Measurements from ENCODE around the gene SNCB.

SNCB gene

DNA sequence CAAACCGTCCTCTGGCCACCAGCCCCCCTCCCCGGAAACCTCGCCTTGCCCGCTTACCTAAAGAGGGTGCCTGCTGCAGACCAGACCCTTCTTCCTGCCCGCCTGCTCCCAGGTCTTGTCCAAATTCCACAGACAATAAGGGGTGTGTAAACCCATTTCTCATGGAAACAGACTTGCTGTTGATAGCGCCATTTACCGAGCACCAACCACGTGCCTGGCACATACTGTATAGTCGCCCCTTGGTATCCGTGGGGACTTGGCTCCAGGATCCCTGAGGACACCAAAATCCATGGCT lies 56.1 kb downstream of the SNCB start:
- DNase-seq (ENCODE audit: low read depth), result no peak

DNA sequence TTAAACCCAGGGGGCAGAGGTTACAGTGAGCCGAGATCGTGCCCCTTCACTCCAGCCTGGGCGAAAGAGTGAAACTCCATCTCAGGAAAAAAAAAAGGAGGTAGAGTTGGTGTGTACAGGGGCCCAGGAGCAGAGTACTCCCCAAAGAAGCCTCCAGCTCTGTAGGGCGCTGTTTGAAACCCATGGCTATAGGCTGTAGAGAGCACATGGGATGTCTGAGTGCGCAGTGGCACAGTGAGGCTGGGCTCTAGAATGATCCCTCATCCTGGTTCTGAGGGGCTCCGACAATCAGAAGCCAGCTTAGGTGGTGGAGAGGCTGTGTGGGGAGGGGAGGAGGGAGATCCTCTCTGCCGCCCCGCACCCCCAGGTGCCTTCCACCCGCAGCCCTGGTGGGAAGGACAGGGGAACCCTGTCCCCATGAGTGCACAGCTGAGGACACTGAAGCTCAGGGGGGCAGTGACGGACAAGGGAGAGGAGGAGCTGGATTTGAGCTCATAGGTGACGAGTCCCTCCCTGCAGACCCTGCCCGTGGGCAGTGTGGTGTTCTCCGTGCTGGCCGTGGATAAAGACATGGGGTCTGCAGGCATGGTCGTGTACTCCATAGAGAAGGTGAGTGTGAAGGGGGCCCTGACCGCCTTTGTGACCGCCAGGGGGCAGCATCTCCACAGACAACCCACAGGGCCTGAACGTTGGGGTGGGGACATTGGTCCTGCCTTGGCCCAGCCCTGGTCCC lies 56.6 kb downstream of the SNCB start:
- DNase-seq (ENCODE audit: low read depth), result peak; percentile 64
